GM19455 (cell line): ENCODE measurements around the gene RNF39.

ENCODE experiments used
- ATAC-seq: cut with Tn5 transposase; IDR thresholded peaks from one replicate; pipeline ENCODE4 v1.9.1; 2021; ENCODE audit not compliant: unreplicated experiment

The RNF39 gene

DNA sequence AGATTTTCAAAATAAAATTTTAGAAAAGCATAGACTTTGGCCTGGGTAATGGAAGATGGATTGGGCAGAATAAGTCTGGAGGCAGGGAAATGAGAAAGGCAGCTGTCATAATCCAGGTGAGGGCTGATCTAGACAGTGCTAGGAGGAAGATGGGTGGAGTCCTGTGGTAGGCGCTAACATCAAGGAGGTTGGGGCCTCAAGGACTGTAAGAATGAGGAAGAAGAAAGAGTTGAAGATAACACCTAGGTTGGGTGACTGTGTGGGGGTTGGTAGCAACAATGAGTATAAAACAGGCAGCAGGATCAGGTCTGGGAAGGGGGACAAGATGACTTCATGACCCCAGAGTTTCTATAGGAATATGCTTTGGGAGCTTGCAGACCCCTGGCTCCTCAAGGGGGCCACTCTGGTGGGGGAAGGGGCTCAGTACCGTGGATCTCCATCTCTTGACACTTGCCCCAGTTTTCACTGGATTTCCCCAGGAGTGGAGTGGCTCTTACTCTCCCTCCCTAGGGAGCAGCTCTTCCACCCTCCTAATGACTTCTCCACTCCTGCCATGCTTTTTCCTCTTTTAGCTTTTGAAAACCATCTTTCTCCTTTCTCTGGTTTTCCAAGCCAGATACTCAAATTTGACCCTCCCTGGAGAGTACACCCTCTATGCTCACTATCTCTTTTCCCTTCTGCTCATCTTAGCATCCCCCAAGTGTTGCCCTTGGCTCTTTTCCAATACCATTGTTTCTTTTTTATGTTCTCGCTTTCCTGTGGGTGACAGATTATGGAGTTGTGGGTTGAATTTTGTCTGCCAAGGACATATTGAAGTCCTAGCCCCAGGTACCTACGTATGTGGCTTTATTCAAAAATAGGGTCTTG, 22.6 kb upstream of the RNF39 start:
- ATAC-seq = no peak

DNA sequence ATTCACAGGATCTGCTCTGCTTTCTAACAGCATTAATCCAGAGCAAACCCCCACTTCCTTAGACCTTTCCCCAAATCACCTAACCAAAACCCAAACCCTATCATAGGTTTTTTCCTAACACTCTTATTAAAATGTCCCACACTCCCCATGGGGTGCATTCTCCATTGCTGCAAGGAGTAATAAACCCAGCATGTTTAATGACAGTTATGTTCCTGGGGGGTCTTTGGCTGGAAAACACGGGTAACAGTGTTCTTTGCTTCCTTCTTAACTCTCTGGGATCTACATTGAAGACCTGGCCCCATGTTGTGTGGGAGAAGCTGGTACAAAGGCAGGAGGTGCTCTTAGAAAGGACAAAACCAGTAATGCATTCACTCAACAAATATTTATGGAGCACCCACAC, 21.3 kb upstream of the RNF39 start:
- no peak for ATAC-seq

DNA sequence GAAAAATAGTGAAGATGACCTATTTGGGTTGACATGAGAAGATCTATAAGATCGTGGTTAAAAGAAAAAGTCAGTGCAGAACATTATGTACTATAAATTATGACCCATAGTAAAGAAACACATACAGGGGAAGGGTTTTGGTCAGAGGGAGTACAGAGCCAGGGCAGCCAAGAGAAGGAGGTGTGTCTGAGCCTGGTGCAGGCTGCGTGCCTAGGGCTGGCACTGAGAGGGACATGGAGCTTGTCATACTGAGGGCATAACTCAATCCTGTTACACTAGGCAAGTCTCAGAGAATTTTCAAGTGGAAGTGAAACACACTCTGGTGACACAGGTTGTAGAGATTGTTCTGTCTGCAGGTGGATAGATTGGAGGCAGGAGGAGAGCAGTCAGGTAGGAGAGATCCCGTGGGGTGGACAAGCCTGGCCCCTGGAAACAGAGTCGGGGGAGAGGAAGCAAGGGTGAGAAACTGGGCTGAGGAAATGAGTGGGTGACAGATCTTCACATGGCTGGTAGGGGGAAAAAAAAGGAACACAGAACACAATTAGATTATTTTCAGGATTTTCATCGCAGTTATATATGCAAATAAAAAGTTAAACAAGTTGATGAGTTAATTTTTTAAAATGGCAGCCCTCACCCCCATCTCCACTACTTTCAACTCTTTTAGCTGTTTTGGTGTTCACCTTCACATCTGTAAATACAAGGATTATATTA, 18.5 kb upstream of the RNF39 start:
- no peak for ATAC-seq

DNA sequence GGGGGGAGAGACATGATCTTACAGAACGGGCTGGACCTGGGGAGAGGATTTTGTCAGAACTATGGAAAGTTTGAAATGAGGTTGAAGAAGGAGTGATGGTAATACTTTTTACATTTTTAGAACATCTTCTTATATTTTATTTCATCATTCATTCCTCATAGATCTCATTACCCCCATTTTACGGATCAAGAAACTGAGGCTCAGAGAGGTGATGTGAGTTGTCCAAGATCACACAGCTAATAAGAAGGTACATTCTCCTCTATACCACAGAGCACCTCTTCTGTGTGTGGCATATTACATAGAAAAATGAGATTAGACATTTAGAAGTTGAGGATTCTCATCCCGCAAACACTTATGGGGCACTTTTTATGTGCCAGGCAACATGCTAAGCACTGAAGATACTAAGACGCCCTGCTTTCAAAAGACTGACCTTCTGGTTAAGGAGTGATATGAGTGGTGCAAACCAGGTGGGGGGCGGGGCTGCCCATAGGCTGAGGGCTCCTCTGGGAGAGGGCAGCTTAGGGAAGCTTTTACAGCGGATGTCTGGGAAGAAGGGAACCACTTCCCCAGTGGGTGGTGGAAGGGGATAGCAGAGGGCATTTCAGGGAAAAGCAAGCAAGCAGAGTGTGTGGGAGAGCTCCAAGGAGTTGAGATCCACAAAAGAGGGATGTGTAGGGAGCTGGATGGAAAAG, 17.4 kb upstream of the RNF39 start:
- no peak for ATAC-seq

DNA sequence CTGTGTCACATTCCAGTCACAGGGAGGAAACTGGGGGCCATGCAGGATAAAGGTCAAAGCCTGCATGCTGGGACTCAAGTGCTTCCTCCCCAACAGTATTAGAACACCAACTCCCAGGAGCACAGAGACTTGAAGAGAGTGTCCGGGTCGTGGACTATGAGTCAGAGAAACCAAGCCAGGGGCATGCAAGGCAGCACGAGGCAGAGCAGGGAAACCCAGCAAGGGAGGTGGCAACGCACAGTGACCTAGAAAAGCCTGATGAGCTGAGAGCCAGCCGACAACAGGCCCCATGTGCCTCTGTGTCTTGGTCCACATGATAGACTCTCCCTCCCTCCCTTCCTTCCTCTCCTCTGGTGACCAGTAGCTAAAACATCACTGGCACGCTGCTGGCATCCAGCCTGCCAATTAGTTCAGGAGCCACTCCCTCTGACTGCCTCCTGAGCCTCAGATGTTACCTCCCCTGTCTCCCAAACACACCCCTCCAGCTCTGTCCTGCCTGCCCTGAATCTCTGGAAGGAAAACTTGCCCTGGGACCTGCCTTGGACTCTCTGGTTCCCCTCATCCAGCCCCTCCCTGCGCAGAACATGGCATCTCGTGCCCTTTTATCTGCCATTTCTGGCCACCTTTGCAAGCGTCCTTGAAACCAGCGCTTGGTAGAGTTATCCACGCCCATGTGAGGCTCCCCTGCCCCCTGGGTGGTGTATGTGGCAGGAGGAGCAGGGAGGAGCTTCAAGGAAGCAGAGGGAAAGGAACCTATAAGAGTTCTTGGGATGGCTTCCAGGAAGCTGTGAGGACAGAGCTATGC, 16.2 kb upstream of the RNF39 start:
- ATAC-seq = no peak

DNA sequence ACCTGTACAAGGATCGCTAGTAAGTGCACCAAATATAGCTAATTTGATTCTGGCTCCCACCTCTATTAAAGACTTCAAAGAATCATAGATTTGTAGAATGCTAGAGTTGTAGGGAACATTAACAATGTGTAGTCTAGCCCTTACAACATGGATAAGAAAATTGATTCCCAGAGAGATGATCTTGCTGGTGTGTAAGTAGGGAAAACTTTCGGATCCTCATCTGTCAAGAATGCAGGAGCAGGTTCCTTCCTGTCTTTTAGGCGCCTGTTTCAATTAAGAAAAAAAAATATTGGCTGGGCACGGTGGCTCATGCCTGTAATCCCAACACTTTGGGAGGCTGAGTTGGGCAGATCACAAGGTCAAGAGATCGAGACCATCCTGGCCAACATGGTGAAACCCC, 12.3 kb upstream of the RNF39 start:
- ATAC-seq = no peak

DNA sequence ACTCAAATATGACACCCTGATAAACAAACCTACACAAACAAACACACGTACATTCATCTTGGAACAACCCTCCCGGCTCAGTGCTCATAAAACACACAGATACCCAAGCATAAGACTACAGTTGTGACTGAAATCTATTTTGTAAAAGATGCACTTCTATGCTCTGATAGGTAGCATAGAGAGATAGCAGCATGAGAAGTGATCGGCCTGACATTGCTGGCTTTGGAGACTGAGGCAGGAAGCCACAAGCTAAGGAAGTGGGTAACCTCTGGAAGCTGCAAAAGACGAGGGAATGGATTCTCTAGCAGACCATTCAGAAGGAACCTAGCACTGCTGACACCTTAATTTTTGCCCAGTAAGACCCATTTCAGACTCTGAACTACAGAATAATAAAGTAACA, 1.6 kb upstream of the RNF39 start:
- no peak for ATAC-seq

DNA sequence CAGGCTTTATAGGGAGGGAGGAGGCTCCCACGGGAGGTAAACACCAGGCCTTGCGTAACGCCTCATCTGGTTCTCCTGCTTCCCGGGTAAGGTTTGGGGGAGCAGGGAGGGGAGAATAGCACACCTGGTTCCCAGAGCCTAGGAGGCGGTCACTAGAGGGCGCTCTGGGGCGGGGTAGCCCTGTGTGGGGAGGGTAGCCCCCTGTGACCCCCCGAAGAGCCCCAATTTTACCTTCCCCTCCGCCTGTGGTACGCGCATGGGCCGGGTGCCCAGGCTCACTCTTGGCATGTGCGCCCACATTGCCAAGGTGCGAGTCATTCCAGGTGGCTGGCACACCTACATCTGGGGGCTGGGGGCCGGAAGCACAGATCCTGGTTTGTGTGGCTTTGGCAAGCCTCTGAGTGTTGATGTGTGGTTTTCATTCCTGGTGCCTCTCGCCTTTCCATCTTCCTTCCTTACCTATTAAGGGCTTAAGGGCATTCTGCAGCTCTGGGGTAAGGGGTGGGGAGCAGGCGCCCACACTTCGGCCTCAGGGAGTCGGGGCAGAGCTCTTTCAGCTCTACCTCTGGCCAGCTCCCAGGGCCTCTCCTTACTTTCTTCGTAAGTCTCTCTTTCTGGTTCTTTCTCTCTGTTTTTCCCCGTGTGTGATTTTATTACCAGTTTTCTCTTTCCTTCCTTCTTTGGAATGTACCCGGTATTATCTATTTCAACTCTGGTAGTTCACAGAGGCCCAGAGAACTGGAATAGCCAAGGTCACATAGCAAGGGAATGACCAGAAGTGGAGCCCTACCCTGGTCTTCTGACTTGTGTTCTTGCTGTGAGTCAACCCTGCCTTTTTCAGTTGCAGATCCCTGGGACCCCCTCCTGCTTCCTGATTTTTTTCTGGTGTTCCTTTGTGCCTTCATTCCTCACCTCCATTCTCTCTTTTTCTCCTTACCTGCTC, 492 bp upstream of the RNF39 start:
- ATAC-seq = no peak

DNA sequence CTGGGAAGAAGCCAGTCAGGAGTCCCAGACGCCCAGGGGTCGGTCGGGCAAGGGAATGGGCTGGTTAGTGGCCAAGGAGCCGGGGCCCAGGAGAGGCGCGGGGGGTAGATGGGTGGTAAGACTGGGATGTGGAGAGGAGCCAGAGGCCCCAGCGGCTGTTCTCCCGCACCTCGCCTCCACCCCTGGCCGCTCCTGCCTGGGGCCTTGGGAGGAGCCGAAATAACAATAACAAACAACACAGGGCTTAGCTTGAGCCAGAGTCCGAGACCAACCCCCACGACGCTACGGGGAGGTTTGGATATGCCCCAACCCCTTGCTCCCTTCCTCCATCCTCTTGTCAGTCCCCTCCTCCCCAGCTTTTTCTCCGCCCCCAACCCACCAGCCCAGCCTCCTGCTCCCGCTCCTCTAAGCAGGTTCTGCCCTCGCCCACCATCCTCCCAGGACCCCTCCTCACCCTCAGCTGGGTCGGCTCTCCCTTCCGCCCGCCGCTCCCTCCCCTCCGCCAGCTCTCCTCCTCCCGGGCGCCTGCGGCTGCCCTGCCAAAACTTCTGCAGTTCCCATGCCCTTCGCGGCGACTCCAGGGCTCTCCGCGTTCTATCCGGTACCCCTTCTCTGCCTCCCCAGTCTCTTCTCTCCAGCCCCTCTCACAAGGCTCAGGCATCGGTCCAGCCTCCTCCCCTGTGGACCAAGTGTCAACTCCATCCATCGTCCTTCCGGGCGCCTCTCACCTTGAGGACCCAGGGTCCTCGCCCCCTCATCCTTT, 1.1 kb downstream of the RNF39 start:
- ATAC-seq = no peak

DNA sequence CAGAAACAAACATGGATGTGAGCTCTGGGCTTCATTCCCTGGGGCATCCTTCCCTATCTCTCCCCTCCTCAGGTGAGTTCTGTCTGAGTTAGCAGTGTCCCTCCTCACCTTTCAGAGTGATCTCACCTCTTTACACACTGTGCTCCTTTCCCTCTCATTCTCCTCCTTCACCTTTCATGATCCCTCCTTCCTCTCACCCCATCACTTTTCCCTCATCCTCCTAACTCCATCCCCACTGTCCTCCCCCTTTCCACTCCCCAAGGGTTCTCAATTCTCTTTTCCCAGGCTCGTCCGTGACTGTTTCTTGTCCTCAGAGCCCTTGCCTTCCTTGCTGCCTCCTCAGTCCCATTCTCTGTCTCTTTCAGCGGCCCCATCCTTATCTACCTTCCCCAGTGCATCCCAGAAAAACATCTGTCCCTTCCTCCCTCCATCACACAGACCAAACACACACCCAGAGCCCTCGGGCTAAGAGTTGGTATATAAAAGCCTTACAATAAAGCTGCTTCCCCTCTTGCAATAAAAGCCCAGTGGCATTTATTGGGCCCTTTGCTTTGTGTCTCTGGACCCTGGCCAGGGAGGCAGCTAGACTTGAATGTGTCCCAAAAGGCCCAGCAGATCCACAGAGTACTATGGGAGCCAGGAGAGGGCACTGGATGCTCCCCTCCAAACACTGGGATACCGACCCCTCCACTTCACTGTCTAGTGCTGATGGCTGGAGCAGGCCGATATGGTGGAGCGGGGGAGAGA, 1.9 kb downstream of the RNF39 start:
- ATAC-seq = no peak

DNA sequence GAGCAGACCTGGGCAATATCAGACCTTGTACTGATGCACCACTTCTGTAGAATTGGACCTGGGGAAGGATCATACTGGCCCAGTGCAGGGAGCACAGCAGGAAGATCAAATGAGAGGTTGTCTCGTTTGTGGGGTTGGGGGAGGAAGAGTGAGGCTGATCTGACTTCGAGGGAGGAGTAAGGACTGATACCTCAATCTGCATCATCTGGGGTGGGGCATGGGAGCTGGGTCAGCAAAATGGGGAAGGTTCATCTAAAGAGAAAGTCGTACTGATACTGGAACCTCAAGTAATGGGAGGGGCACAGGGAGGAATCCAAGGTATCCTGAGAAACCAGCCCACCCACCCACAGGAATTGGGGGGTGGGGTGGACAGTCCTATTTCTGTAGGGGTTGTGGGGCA, 3.7 kb downstream of the RNF39 start:
- ATAC-seq = no peak

DNA sequence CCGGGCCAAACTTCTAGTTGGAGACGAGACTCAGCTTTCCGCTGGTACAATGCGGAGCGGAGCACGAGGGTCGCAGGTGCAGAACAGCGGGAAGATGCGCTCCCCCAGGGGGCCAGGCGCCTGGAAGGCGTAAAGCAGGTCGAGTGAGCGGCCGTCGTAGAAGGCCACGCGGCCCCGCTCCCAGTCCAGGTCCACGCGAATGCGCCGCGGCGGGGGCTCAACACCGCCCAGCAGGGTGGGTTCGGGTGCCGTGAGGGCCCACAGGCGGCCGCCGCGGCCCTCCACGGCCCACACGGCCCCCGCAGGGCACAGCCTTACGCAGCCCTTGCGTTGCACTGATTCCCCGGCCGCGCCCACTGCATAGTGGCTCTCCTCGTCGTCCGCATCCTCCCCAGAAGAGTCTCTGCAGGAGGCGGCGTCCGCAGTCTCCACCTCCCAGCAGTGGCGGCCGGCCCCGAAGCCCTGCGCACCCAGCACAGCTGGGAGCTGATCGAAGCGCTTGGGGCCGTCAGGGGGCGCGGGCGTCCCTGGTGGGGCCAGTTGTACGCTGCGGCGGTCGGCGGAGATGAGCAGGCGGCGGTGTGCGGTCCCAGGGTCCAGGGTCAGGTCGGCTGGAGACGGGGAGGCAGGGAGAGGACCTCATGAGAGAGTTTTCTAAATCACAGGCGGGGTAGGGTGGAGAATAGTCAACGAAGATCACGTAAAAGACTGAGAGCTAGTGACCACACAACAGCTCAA, 4.3 kb downstream of the RNF39 start:
- ATAC-seq = no peak

DNA sequence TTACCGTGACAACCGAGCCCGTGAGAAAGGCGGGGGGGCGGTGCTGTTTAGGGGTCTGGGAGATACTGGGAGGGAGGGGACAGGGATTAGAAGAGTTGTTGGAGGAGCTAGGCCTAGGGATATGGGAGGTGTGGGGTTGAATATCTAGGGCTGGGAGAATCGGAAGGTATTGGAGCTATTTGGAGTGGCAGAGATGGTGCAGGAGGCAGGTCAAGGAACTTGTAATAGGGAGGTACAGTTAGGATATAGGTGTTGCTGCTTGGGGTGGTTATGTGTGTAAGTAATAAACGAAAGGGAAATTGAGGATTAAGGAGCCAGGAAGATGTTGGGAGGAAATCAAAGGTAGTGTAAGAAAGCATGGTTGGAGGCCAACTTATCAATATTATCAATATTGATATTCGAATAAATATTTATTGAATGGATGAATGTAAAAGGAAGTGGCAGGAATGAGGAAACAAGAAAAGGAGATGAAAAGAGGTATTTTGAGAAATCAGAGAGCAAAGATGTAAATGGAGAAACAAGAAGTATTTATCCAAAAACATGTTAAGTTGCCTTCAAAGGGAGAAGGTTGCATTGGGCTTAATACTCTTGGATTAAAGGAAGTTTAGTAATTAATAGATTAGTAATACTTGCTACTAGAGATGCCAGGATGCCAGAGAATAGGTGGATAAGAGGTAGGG, 8.0 kb downstream of the RNF39 start:
- ATAC-seq = no peak

DNA sequence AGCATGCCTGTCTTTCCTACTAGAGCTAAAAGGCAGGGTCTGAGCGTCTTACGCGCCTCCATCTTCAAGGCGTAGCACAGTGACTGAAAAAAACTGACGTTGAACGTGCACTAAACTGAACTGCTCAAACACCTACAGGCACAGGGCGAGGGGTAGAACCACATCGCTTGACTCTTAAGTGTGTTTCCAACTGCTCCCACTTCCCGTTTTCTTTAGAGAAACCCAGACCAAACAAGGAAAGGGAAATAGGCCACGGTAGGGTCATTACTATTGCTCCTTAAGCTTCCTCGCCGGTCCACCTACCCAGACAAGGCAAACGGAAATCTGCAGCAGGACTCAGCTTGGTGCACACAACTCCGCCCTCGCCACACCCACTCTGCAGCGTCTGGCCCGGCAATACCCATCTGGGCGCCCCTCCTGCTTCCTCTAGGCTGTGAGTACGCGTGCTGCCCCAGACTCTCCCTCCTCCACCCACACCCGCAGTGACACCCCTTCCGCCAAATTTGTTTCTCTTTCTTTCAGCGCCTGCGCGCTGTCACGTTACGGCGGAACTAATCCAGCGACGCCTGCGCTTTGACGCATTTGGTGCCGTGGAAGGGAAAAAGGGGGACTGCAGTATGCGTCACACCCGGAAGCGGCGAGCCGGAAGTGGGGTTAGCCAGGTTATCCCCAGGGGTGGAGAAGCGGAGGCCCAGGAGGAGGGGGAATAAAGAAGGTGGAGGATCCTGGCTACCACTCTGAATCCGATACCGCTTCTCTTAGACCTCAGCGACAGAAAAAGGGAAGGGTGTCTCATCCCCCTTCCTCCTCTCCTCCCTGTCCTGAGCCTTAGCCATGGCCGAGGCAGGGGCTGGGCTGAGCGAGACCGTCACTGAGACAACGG, 8.8 kb downstream of the RNF39 start, which contains the start of gene PPP1R11:
PPP1R11 (plus strand) TSS at position 622 of the 883 bp plus-strand sequence; CDS start at position 835, 213 bp downstream.
- ATAC-seq = peak; percentile 96

DNA sequence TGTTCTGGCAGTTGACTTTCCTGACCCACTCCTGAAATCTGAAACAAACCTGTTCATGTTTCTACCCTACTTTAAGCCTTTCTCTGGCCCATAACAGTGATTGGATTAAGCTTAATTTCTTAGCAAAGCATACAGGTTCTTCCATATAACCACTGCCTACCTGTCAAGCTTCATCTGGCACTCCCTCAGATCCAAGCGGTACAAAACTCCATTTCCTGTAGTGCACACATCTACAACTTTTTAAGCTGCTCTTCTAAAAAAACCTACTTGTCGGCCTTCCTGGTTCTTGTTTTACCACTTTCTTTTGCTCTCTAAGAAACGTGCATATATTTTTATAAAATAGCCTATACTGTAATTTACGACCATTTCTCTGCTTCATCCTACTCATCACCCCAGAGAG, 9.5 kb downstream of the RNF39 start:
- no peak for ATAC-seq

DNA sequence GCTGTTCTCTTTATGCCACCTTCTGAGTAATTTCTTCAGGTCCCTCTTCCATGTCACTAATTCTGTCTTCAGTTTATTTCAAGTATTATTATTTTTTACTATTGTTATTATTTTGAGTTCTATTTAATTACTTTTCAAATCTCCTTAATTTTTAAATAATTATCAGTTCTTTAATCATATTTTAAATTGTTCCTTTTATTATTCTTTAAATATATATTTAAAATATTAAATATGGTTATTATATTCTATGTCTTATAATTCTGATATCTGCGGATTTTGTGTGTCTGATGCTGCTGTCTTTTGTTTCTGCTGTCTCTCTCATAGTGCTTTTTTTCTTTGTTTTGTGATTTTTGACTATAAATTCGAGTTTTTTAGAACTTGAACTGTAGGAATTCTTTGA, 12.3 kb downstream of the RNF39 start:
- ATAC-seq = no peak
